ENCODE data around the gene B4GALNT3. TPM values are rescaled to one million over a fixed set of nuclear protein-coding genes. Genes with fewer than 3 reads are reported as not detected.

The B4GALNT3 gene
- polyA plus RNA-seq, 2 of the 4 experiments (the other 2 are of a cell fraction), result 0.43 to 0.53 TPM

- POLR2A ChIA-PET, result interaction anchor here (0.5 kb wide), 1 partner anchor 25 kb away, joined by 3 read pairs; no protein-coding TSS in a partner anchor
- CTCF ChIA-PET, result interaction anchor here (1.5 to 4.4 kb wide), 5 partner anchors 10 to 84 kb away, joined by 4 to 25 read pairs (median 12); no protein-coding TSS in a partner anchor
- Histone ChIP-seq H3K4me2 (no peak overlapping the region), H3K27ac (no peak overlapping the region), H3K4me1 (peaks cover 5% of the 10 kb centered on the region; the same call in 2 of the 3 replicates), H3K4me3 (no peak overlapping the region), H3K9me3 (no peaks in the 10 kb centered on the region)
- FAIRE-seq (no peak), ATAC-seq (no peak), DNase-seq (ENCODE audit: low read depth in 1 of 2, low spot score in 1 of 2) (no peak)
- WGBS (ENCODE audit: missing lambda C conversion rate), result 24% methylated on average over 6 of the region's 6 CpGs
- no peak for TF ChIP-seq MAX (IDR thresholded peaks at IDR 0.05)
- no peak for TF ChIP-seq EHMT2 (IDR thresholded peaks at IDR 0.05; ENCODE audit: low read depth)
- no peak for TF ChIP-seq RARB (CRISPR knock-in tag; IDR thresholded peaks at IDR 0.05)
- TF ChIP-seq CHD4 (IDR thresholded peaks at IDR 0.05; ENCODE audit: borderline replicate concordance), result no peak
- TF ChIP-seq RCOR1 (IDR thresholded peaks at IDR 0.05; ENCODE audit: low read depth, low read length), result no peak
- no peak for TF ChIP-seq USF2 (IDR thresholded peaks at IDR 0.05)
- no peak for TF ChIP-seq EP300 (IDR thresholded peaks at IDR 0.05)
- TF ChIP-seq ZFP36 (IDR thresholded peaks at IDR 0.05; ENCODE audit: borderline replicate concordance, partially characterized antibody), result no peak
These were observed 3.4 kb downstream of the B4GALNT3 start for GRCh38 chr12:462936-463705.

GRCh38 chr12:464484-465267 lies 4.9 kb downstream of the B4GALNT3 start:
- H3K27ac ChIP-seq, result no peak overlapping the region
- FAIRE-seq (no peak), ATAC-seq (no peak), DNase-seq (ENCODE audit: low read depth in 1 of 2, low spot score in 1 of 2) (no peak)
- ChIA-PET POLR2A (no interaction called here), CTCF (interaction anchor here (0.6 to 4.1 kb wide), 9 partner anchors 10 to 83 kb away, joined by 3 to 20 read pairs (median 4); no protein-coding TSS in a partner anchor)
- TF ChIP-seq RFX5 (IDR thresholded peaks at IDR 0.05), result no peak
- TF ChIP-seq FOSB (CRISPR knock-in tag; IDR thresholded peaks at IDR 0.05), result no peak
- TF ChIP-seq RCOR1 (IDR thresholded peaks at IDR 0.05; ENCODE audit: low read depth, low read length), result no peak
- TF ChIP-seq KDM1A (IDR thresholded peaks at IDR 0.05; ENCODE audit: low read depth), result no peak
- TF ChIP-seq HMGXB4 (CRISPR knock-in tag; IDR thresholded peaks at IDR 0.05; ENCODE audit: borderline replicate concordance), result no peak
- TF ChIP-seq HEYL (CRISPR knock-in tag; IDR thresholded peaks at IDR 0.05), result no peak
- no peak for TF ChIP-seq BCL3 (IDR thresholded peaks at IDR 0.05)
- no peak for TF ChIP-seq ATOH8 (CRISPR knock-in tag; IDR thresholded peaks at IDR 0.05; ENCODE audit: low read depth)
- TF ChIP-seq TP53 (CRISPR knock-in tag; IDR thresholded peaks at IDR 0.05), result no peak
- TF ChIP-seq E2F6 (IDR thresholded peaks at IDR 0.05; ENCODE audit: borderline replicate concordance, low read depth), result no peak
- no peak for TF ChIP-seq USF2 (IDR thresholded peaks at IDR 0.05)
- TF ChIP-seq REST (IDR thresholded peaks at IDR 0.05), result no peak
- no peak for TF ChIP-seq FOSL2 (IDR thresholded peaks at IDR 0.05)
- no peak for TF ChIP-seq FOSL2 (CRISPR knock-in tag; IDR thresholded peaks at IDR 0.05)
- no peak for TF ChIP-seq HDAC2 (IDR thresholded peaks at IDR 0.05)
- TF ChIP-seq ESRRA (IDR thresholded peaks at IDR 0.05; ENCODE audit: borderline replicate concordance, low read length), result no peak
- 54% methylated on average over 16 of the region's 16 CpGs for WGBS (ENCODE audit: missing lambda C conversion rate)
- H3K4me2 ChIP-seq, result no peak overlapping the region
- H3K4me1 ChIP-seq, result peaks cover 13% of the 10 kb centered on the region; the same call in 2 of the 3 replicates
- H3K9me3 ChIP-seq, result no peaks in the 10 kb centered on the region
- H3K4me3 ChIP-seq, result no peak overlapping the region
